ENCODE data around the gene UHRF1.

Gene UHRF1

GRCh38 chr19:4930664-4931063 lies 21.4 kb downstream of the UHRF1 start:
- H3K36me3 ChIP-seq (ENCODE audit: insufficient read depth), result peaks cover 3% of the 10 kb centered on the region; the same call in 1 of the 2 replicates
- peaks cover 19% of the 10 kb centered on the region; the same call in 1 of the 2 replicates for H3K79me2 ChIP-seq (ENCODE audit: insufficient read depth, low read depth)
- H3K27ac ChIP-seq, result no peak overlapping the region

DNA sequence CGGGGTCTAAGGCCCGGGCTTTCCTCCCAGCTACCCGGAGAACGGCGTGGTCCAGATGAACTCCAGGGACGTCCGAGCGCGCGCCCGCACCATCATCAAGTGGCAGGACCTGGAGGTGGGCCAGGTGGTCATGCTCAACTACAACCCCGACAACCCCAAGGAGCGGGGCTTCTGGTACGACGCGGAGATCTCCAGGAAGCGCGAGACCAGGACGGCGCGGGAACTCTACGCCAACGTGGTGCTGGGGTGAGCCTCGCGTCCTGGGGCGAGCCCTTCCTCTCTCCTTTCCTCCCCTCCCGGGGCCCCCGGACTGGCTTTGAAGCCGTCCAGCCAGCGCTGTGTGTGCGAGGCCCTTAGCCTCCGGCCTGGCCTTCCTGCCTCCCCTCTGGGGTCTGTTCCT lies 23.4 kb downstream of the UHRF1 start:
- TF ChIP-seq, protein P1, sequence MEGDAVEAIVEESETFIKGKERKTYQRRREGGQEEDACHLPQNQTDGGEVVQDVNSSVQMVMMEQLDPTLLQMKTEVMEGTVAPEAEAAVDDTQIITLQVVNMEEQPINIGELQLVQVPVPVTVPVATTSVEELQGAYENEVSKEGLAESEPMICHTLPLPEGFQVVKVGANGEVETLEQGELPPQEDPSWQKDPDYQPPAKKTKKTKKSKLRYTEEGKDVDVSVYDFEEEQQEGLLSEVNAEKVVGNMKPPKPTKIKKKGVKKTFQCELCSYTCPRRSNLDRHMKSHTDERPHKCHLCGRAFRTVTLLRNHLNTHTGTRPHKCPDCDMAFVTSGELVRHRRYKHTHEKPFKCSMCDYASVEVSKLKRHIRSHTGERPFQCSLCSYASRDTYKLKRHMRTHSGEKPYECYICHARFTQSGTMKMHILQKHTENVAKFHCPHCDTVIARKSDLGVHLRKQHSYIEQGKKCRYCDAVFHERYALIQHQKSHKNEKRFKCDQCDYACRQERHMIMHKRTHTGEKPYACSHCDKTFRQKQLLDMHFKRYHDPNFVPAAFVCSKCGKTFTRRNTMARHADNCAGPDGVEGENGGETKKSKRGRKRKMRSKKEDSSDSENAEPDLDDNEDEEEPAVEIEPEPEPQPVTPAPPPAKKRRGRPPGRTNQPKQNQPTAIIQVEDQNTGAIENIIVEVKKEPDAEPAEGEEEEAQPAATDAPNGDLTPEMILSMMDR (conservative IDR thresholded peaks at IDR 0.05; ENCODE audit: low read depth, low read length), result no peak
- peaks cover 3% of the 10 kb centered on the region; the same call in 1 of the 2 replicates for H3K36me3 ChIP-seq (ENCODE audit: insufficient read depth)
- H4K20me1 ChIP-seq (ENCODE audit: insufficient read depth), result 0 out of 2 replicates have a peak, but pooled peaks cover 5% of the 10 kb centered on the region
- H3K4me1 ChIP-seq (ENCODE audit: low read depth, poor library complexity, severe bottlenecking), result no peaks in the 10 kb centered on the region
- no peak overlapping the region for H2AFZ ChIP-seq (ENCODE audit: low read depth)
- H3K4me3 ChIP-seq (IDR thresholded peaks at IDR 0.05; ENCODE audit: insufficient read depth, low read depth, low read length), result no peak overlapping the region
- H3K4me2 ChIP-seq, result no peak overlapping the region
- H3K79me2 ChIP-seq (ENCODE audit: insufficient read depth, low read depth), result no peaks in the 10 kb centered on the region; the same call in 1 of the 2 replicates
- no peaks in the 10 kb centered on the region for H3K27me3 ChIP-seq (ENCODE audit: insufficient read depth, low read depth)
- no peak overlapping the region for H3K9ac ChIP-seq
- H3K27ac ChIP-seq, result no peak overlapping the region

More at GRCh38 chr19:4930664-4931063, 21.4 kb downstream of the UHRF1 start:
- Histone ChIP-seq H3K4me2 (no peak overlapping the region), H3K4me1 (ENCODE audit: low read depth, poor library complexity, severe bottlenecking) (no peaks in the 10 kb centered on the region), H3K27me3 (ENCODE audit: insufficient read depth, low read depth) (no peaks in the 10 kb centered on the region), H3K4me3 (IDR thresholded peaks at IDR 0.05; ENCODE audit: insufficient read depth, low read depth, low read length) (no peak overlapping the region), H4K20me1 (ENCODE audit: insufficient read depth) (0 out of 2 replicates have a peak, but pooled peaks cover 5% of the 10 kb centered on the region), H2AFZ (ENCODE audit: low read depth) (no peak overlapping the region), H3K9ac (no peak overlapping the region)
- TF ChIP-seq, protein P1 (conservative IDR thresholded peaks at IDR 0.05; ENCODE audit: low read depth, low read length), result no peak

DNA sequence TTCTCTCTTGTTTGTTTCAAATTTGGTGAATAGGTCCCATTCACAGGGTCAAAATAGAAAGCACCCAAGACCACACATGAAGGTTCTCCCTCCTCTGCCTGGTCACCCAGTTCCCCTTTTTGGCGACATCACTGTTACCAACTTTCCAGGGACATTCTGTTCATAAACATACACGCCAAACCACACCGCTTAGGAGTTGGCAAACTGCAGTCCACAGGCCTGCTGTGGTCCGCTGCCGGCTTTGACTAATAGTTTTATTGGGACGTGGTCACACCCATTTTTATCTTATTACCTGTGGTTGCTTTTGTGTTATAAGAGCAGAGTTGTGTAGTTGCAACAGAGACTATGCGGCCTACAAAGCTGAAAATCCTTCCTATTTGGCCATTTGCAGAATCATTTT lies 24.2 kb downstream of the UHRF1 start:
- Histone ChIP-seq H3K4me3 (IDR thresholded peaks at IDR 0.05; ENCODE audit: insufficient read depth, low read depth, low read length) (no peak overlapping the region), H3K4me2 (no peak overlapping the region), H2AFZ (ENCODE audit: low read depth) (no peak overlapping the region), H3K4me1 (ENCODE audit: low read depth, poor library complexity, severe bottlenecking) (no peaks in the 10 kb centered on the region), H3K9ac (no peak overlapping the region), H3K27me3 (ENCODE audit: insufficient read depth, low read depth) (no peaks in the 10 kb centered on the region), H3K36me3 (ENCODE audit: insufficient read depth) (peaks cover 3% of the 10 kb centered on the region; the same call in 1 of the 2 replicates), H4K20me1 (ENCODE audit: insufficient read depth) (0 out of 2 replicates have a peak, but pooled peaks cover 5% of the 10 kb centered on the region), H3K79me2 (ENCODE audit: insufficient read depth, low read depth) (no peaks in the 10 kb centered on the region; the same call in 1 of the 2 replicates), H3K27ac (no peak overlapping the region)
- TF ChIP-seq, protein P1 (conservative IDR thresholded peaks at IDR 0.05; ENCODE audit: low read depth, low read length), result no peak

DNA sequence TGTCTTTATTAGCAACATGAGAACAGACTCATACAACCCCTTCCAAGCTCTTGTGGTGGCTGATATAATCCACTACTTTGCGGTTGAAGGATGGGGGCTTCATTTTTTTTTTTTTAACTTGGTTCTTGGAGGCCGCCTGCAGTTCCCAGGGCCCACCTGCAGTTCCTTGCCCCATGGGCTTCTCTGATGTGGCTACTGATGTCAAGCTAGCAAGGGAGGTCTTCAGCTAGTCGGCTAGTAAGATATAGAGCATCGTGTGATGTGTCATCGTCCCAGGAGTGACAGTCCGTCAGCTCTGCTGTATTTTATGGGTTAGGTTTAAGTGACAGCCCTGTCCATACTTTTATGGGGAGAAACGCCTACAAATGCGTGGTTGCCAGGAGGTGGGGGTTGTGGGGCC lies 26.1 kb downstream of the UHRF1 start:
- no peak overlapping the region for H3K4me2 ChIP-seq
- H3K27ac ChIP-seq, result no peak overlapping the region
- H3K9ac ChIP-seq, result no peak overlapping the region
- H3K4me1 ChIP-seq (ENCODE audit: low read depth, poor library complexity, severe bottlenecking), result no peaks in the 10 kb centered on the region
- H3K79me2 ChIP-seq (ENCODE audit: insufficient read depth, low read depth), result no peaks in the 10 kb centered on the region
- TF ChIP-seq, protein P1 (conservative IDR thresholded peaks at IDR 0.05; ENCODE audit: low read depth, low read length), result no peak
- H3K36me3 ChIP-seq (ENCODE audit: insufficient read depth), result peaks cover 3% of the 10 kb centered on the region; the same call in 1 of the 2 replicates
- no peak overlapping the region for H3K4me3 ChIP-seq (IDR thresholded peaks at IDR 0.05; ENCODE audit: insufficient read depth, low read depth, low read length)
- H4K20me1 ChIP-seq (ENCODE audit: insufficient read depth), result 0 out of 2 replicates have a peak, but pooled peaks cover 5% of the 10 kb centered on the region
- H3K27me3 ChIP-seq (ENCODE audit: insufficient read depth, low read depth), result no peaks in the 10 kb centered on the region
- H2AFZ ChIP-seq (ENCODE audit: low read depth), result no peak overlapping the region
